ENCODE data around the gene TEX30. TPM values are rescaled to one million over a fixed set of nuclear protein-coding genes. Genes with fewer than 3 reads are reported as not detected.

The TEX30 gene
- 16.2 TPM for polyA plus RNA-seq (2013, experiment 1 of 2)
- 17.5 TPM for polyA plus RNA-seq (2013, experiment 2 of 2)

DNA sequence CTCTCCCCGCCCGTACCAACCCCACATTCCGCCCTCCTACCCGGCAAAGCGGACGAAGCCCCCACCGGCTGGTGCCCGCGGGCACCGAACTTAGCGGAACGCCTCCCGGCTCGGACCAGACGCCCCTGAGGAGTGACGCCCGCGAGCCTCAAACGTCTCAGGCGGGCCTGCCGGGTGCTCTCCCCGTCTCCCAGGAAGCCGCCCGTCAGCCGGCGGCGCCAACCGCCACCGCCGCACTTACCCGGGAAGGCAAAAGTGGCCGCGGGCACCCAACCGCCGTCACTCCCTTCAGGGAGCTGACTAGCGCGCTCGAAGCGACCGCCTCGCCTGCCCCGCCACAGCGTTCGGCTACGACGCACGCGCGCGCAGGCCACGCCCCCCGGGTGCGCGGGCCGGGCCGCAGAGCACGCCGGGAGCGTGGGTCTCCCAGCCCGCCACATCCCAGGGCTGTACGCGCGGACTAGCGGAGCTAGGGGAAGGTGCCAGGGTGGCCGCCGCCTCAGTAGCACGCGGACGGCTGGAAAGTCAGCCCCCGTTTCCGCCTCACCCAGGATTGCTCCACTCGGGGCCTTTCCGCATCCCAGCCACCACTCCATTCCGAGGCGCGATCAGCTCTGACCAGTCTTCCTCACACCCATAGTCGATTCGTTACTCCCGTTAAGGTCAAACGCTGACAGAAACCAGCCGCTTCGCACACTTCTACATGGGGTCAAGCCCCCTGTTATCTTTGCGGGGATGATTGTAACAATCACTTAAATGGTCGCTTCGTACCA lies at the start of gene TEX30:
Gene TEX30, minus strand, starts transcription at position 346 of the 773 bp plus-strand sequence. CDS start 3,760 bp downstream, outside the sequence.
- Histone ChIP-seq H3K4ac (ENCODE audit: low read length) (peak within 1 kb of the TSS; percentile 42), H3K9ac (ENCODE audit: low read depth, low read length, poor library complexity) (peak within 1 kb of the TSS; percentile 88), H3K27me3 (ENCODE audit: control insufficient read depth in 3 of 3, insufficient read depth in 3 of 3, low read depth in 1 of 3, low read length in 3 of 3) (peaks cover 0 to 3% (median 0%) of the 10 kb centered on the region in 3 experiments), H3K27ac (replicated peaks; ENCODE audit: low read length) (no peak within 1 kb of the TSS), H2AFZ (ENCODE audit: low read length) (peak within 1 kb of the TSS; percentile 54), H3K4me2 (ENCODE audit: insufficient read depth, low read length, poor library complexity, severe bottlenecking) (peak within 1 kb of the TSS; percentile 89), H4K8ac (ENCODE audit: low read depth, low read length) (peak within 1 kb of the TSS; percentile 89), H3K9me3 (replicated peaks in 1 of 2; ENCODE audit: control insufficient read depth in 2 of 2, insufficient read depth in 1 of 2, low read depth in 1 of 2, low read length in 2 of 2) (peaks cover 0 to 3% of the 10 kb centered on the region in 2 donors), H3K4me3 (ENCODE audit: low read length in 2 of 2) (peak within 1 kb of the TSS; percentile 4 to 92), H3K18ac (ENCODE audit: low read length) (peak within 1 kb of the TSS; percentile 95), H3K23ac (ENCODE audit: low read depth, low read length, poor library complexity) (peak within 1 kb of the TSS; percentile 89), H3K36me3 (replicated peaks in 1 of 2; ENCODE audit: control insufficient read depth in 2 of 2, insufficient read depth in 2 of 2, low read length in 2 of 2) (no peaks in the 10 kb centered on the region), H2BK120ac (ENCODE audit: low read depth, low read length) (no peak within 1 kb of the TSS), H4K91ac (ENCODE audit: low read depth, low read length, poor library complexity) (no peak within 1 kb of the TSS), H2BK12ac (ENCODE audit: low read length) (peak within 1 kb of the TSS; percentile 36), H3K4me1 (ENCODE audit: control insufficient read depth in 2 of 2, insufficient read depth in 1 of 2, low read depth in 1 of 2, low read length in 2 of 2) (peaks cover 0 to 7% of the 10 kb centered on the region in 2 donors), H2BK5ac (ENCODE audit: low read length) (peak within 1 kb of the TSS; percentile 31), H2AK5ac (ENCODE audit: low read depth, low read length) (peak within 1 kb of the TSS; percentile 71), H2BK15ac (ENCODE audit: low read length) (peak within 1 kb of the TSS; percentile 77), H3K14ac (ENCODE audit: low read length) (peak within 1 kb of the TSS; percentile 78), H3K79me1 (ENCODE audit: low read depth, low read length) (peaks cover 5% of the 10 kb centered on the region)
- no CpG with 5 or more reads among the region's 85 CpGs for WGBS, 2 donors (ENCODE audit: extremely low coverage in 2 of 2, insufficient read length in 2 of 2, insufficient replicate concordance in 1 of 2)
- peak; percentile 65 for DNase-seq (ENCODE audit: low spot score)

DNA sequence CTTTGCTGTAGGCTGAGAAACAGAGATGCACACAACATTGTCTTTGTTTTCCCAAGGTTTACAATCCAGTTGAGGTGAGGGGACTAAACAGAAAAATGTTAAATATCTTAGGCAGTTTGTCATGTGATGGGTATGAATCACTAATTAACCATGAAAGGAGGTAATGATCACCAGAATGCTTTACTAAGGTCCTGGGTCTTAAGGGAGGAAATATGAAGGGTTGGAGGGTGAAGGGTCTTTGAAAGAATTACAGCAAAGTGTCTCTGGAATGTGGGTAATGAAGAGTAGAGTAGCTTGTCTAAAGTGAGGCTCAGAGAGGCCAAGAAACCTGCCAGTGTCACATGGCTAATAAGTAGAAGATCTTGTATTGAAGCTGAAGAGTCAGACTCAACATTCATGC lies 44.3 kb upstream of the TEX30 start:
- H3K4ac ChIP-seq (ENCODE audit: low read length): no peak overlapping the region
- peaks cover 0 to 58% of the 10 kb centered on the region in 2 donors for H3K36me3 ChIP-seq (replicated peaks in 1 of 2; ENCODE audit: control insufficient read depth in 2 of 2, insufficient read depth in 2 of 2, low read length in 2 of 2)
- H3K4me3 ChIP-seq (ENCODE audit: low read length in 2 of 2): no peak overlapping the region
- no peak overlapping the region for H2AK5ac ChIP-seq (ENCODE audit: low read depth, low read length)
- no peak overlapping the region for H3K18ac ChIP-seq (ENCODE audit: low read length)
- no peak overlapping the region for H2BK15ac ChIP-seq (ENCODE audit: low read length)
- no peak overlapping the region for H3K23ac ChIP-seq (ENCODE audit: low read depth, low read length, poor library complexity)
- H3K4me1 ChIP-seq (ENCODE audit: control insufficient read depth in 2 of 2, insufficient read depth in 1 of 2, low read depth in 1 of 2, low read length in 2 of 2): peaks cover 0 to 2% of the 10 kb centered on the region in 2 donors
- no peak overlapping the region for H3K9ac ChIP-seq (ENCODE audit: low read depth, low read length, poor library complexity)
- H2BK120ac ChIP-seq (ENCODE audit: low read depth, low read length): no peak overlapping the region
- peaks cover 0 to 4% of the 10 kb centered on the region in 2 donors for H3K9me3 ChIP-seq (replicated peaks in 1 of 2; ENCODE audit: control insufficient read depth in 2 of 2, insufficient read depth in 1 of 2, low read depth in 1 of 2, low read length in 2 of 2)
- H3K79me1 ChIP-seq (ENCODE audit: low read depth, low read length): no peaks in the 10 kb centered on the region
- no peak overlapping the region for H4K8ac ChIP-seq (ENCODE audit: low read depth, low read length)
- no peak overlapping the region for H3K4me2 ChIP-seq (ENCODE audit: insufficient read depth, low read length, poor library complexity, severe bottlenecking)
- no peak overlapping the region for H4K91ac ChIP-seq (ENCODE audit: low read depth, low read length, poor library complexity)
- no peak overlapping the region for H2BK12ac ChIP-seq (ENCODE audit: low read length)
- DNase-seq (ENCODE audit: low spot score): no peak
- H3K27ac ChIP-seq (replicated peaks; ENCODE audit: low read length): no peak overlapping the region
- no peak overlapping the region for H2AFZ ChIP-seq (ENCODE audit: low read length)
- no peaks in the 10 kb centered on the region for H3K27me3 ChIP-seq (ENCODE audit: control insufficient read depth in 3 of 3, insufficient read depth in 3 of 3, low read depth in 1 of 3, low read length in 3 of 3)
- H2BK5ac ChIP-seq (ENCODE audit: low read length): no peak overlapping the region
- no peak overlapping the region for H3K14ac ChIP-seq (ENCODE audit: low read length)

DNA sequence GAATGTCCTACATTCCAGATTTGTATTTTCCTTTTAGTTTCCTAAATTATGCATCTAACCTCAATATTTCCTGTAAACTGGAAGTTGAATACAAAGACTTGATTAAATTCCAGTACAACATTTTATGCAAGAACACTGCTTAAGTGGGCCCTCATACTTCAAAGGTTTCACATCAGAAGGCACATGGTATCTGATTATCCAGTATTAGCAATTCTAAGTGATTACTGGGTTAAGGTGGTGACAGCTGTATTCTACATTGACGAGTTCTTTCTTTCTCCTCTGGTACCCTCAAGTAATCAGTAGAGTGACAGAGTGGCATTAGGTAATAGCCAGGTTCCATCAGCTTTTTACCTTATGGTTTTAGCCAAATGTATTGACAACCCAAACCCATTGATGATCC lies 43.7 kb upstream of the TEX30 start:
- Histone ChIP-seq H2BK120ac (ENCODE audit: low read depth, low read length) (no peak overlapping the region), H3K4me1 (ENCODE audit: control insufficient read depth in 2 of 2, insufficient read depth in 1 of 2, low read depth in 1 of 2, low read length in 2 of 2) (peaks cover 0 to 6% of the 10 kb centered on the region in 2 donors), H2AFZ (ENCODE audit: low read length) (no peak overlapping the region), H4K8ac (ENCODE audit: low read depth, low read length) (no peak overlapping the region), H3K27ac (replicated peaks; ENCODE audit: low read length) (no peak overlapping the region), H3K4me2 (ENCODE audit: insufficient read depth, low read length, poor library complexity, severe bottlenecking) (no peak overlapping the region), H2BK15ac (ENCODE audit: low read length) (no peak overlapping the region), H3K14ac (ENCODE audit: low read length) (no peak overlapping the region), H3K79me1 (ENCODE audit: low read depth, low read length) (no peaks in the 10 kb centered on the region), H3K36me3 (replicated peaks in 1 of 2; ENCODE audit: control insufficient read depth in 2 of 2, insufficient read depth in 2 of 2, low read length in 2 of 2) (peaks cover 0 to 52% of the 10 kb centered on the region in 2 donors), H2BK5ac (ENCODE audit: low read length) (no peak overlapping the region), H3K9me3 (replicated peaks in 1 of 2; ENCODE audit: control insufficient read depth in 2 of 2, insufficient read depth in 1 of 2, low read depth in 1 of 2, low read length in 2 of 2) (no peaks in the 10 kb centered on the region), H2BK12ac (ENCODE audit: low read length) (no peak overlapping the region), H3K4me3 (ENCODE audit: low read length in 2 of 2) (no peak overlapping the region), H3K18ac (ENCODE audit: low read length) (no peak overlapping the region), H3K23ac (ENCODE audit: low read depth, low read length, poor library complexity) (no peak overlapping the region), H3K4ac (ENCODE audit: low read length) (no peak overlapping the region), H3K9ac (ENCODE audit: low read depth, low read length, poor library complexity) (no peak overlapping the region), H3K27me3 (ENCODE audit: control insufficient read depth in 3 of 3, insufficient read depth in 3 of 3, low read depth in 1 of 3, low read length in 3 of 3) (no peaks in the 10 kb centered on the region), H2AK5ac (ENCODE audit: low read depth, low read length) (no peak overlapping the region), H4K91ac (ENCODE audit: low read depth, low read length, poor library complexity) (no peak overlapping the region)
- WGBS, 2 donors (ENCODE audit: extremely low coverage in 2 of 2, insufficient read length in 2 of 2, insufficient replicate concordance in 1 of 2): no CpG with 5 or more reads among the region's 1 CpG
- DNase-seq (ENCODE audit: low spot score): no peak

GRCh38 chr13:102816708-102817107 lies 43.1 kb upstream of the TEX30 start:
- H3K23ac ChIP-seq (ENCODE audit: low read depth, low read length, poor library complexity): no peak overlapping the region
- H2BK15ac ChIP-seq (ENCODE audit: low read length): no peak overlapping the region
- H4K91ac ChIP-seq (ENCODE audit: low read depth, low read length, poor library complexity): no peak overlapping the region
- no CpG with 5 or more reads among the region's 4 CpGs for whole genome bisulfite sequencing, 2 donors (ENCODE audit: extremely low coverage in 2 of 2, insufficient read length in 2 of 2, insufficient replicate concordance in 1 of 2)
- H2BK12ac ChIP-seq (ENCODE audit: low read length): no peak overlapping the region
- H3K4me1 ChIP-seq (ENCODE audit: control insufficient read depth in 2 of 2, insufficient read depth in 1 of 2, low read depth in 1 of 2, low read length in 2 of 2): peaks cover 0 to 6% of the 10 kb centered on the region in 2 donors
- H3K36me3 ChIP-seq (replicated peaks in 1 of 2; ENCODE audit: control insufficient read depth in 2 of 2, insufficient read depth in 2 of 2, low read length in 2 of 2): peaks cover 0 to 50% of the 10 kb centered on the region in 2 donors
- no peak overlapping the region for H2AK5ac ChIP-seq (ENCODE audit: low read depth, low read length)
- H4K8ac ChIP-seq (ENCODE audit: low read depth, low read length): no peak overlapping the region
- no peak overlapping the region for H3K4me2 ChIP-seq (ENCODE audit: insufficient read depth, low read length, poor library complexity, severe bottlenecking)
- no peak overlapping the region for H3K9ac ChIP-seq (ENCODE audit: low read depth, low read length, poor library complexity)
- no peak overlapping the region for H3K4ac ChIP-seq (ENCODE audit: low read length)
- no peak overlapping the region for H2BK5ac ChIP-seq (ENCODE audit: low read length)
- peaks cover 0 to 4% of the 10 kb centered on the region in 2 donors for H3K9me3 ChIP-seq (replicated peaks in 1 of 2; ENCODE audit: control insufficient read depth in 2 of 2, insufficient read depth in 1 of 2, low read depth in 1 of 2, low read length in 2 of 2)
- H3K27ac ChIP-seq (replicated peaks; ENCODE audit: low read length): no peak overlapping the region
- no peak overlapping the region for H3K4me3 ChIP-seq (ENCODE audit: low read length in 2 of 2)
- no peaks in the 10 kb centered on the region for H3K27me3 ChIP-seq (ENCODE audit: control insufficient read depth in 3 of 3, insufficient read depth in 3 of 3, low read depth in 1 of 3, low read length in 3 of 3)
- H2BK120ac ChIP-seq (ENCODE audit: low read depth, low read length): no peak overlapping the region
- H3K14ac ChIP-seq (ENCODE audit: low read length): no peak overlapping the region
- no peak for DNase-seq (ENCODE audit: low spot score)
- H2AFZ ChIP-seq (ENCODE audit: low read length): no peak overlapping the region
- no peak overlapping the region for H3K18ac ChIP-seq (ENCODE audit: low read length)
- H3K79me1 ChIP-seq (ENCODE audit: low read depth, low read length): no peaks in the 10 kb centered on the region

All from neuronal stem cell (in vitro differentiated cells).